22Rv1 (cell line): ENCODE results near the gene DRD4.

Experiments
- H3K27ac ChIP-seq: fragments of 450-650 bp; 2 replicates; pipeline ENCODE4 v1.5.1; 2017
- ZFX ChIP-seq: fragments of 450-650 bp; IDR thresholded peaks from 2 replicates; pipeline ENCODE4 v1.6.1; 2017; ENCODE audit warnings: antibody characterized with exemption, borderline replicate concordance
- TF ChIP-seq, protein P1 (sequence below): fragments of 450-650 bp; IDR thresholded peaks from 2 replicates; pipeline ENCODE4 v1.5.1; 2017; ENCODE audit warnings: mild to moderate bottlenecking

The DRD4 gene

DNA sequence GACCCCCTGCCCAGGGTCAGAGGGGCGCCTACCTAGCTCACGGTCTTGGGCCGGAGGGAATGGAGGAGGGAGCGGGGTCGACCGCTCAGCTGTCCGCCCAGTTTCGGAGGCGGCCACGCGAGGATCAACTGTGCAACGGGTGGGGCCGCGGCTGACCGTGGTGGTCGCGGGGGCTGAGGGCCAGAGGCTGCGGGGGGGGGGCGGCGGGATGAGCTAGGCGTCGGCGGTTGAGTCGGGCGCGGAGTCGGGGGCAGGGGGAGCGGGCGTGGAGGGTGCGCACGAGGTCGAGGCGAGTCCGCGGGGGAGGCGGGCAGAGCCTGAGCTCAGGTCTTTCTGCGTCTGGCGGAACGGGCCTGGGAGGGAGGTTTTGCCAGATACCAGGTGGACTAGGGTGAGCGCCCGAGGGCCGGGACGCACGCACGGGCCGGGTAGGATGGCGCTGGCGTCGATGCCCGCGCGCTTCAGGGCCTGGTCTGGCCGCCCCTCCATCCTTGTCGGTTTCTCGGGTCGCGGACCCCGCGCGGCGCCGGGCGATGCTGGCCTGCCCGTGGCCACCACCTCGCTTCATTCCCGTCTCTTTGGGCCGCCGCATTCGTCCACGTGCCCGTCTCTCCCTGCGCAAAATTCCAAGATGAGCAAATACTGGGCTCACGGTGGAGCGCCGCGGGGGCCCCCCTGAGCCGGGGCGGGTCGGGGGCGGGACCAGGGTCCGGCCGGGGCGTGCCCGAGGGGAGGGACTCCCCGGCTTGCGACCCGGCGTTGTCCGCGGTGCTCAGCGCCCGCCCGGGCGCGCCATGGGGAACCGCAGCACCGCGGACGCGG, at the start of gene DRD4:
DRD4 (plus strand) TSS at position 759 of the 822 bp plus-strand sequence; CDS start at position 795, 36 bp downstream.
- TF ChIP-seq ZFX, result no peak
- TF ChIP-seq, protein P1, sequence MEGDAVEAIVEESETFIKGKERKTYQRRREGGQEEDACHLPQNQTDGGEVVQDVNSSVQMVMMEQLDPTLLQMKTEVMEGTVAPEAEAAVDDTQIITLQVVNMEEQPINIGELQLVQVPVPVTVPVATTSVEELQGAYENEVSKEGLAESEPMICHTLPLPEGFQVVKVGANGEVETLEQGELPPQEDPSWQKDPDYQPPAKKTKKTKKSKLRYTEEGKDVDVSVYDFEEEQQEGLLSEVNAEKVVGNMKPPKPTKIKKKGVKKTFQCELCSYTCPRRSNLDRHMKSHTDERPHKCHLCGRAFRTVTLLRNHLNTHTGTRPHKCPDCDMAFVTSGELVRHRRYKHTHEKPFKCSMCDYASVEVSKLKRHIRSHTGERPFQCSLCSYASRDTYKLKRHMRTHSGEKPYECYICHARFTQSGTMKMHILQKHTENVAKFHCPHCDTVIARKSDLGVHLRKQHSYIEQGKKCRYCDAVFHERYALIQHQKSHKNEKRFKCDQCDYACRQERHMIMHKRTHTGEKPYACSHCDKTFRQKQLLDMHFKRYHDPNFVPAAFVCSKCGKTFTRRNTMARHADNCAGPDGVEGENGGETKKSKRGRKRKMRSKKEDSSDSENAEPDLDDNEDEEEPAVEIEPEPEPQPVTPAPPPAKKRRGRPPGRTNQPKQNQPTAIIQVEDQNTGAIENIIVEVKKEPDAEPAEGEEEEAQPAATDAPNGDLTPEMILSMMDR, result no peak
- no peak within 1 kb of the TSS for H3K27ac ChIP-seq

GRCh38 chr11:587546-587945, 49.5 kb upstream of the DRD4 start:
- no peak for TF ChIP-seq ZFX
- TF ChIP-seq, protein P1, result no peak
- no peak overlapping the region for H3K27ac ChIP-seq

DNA sequence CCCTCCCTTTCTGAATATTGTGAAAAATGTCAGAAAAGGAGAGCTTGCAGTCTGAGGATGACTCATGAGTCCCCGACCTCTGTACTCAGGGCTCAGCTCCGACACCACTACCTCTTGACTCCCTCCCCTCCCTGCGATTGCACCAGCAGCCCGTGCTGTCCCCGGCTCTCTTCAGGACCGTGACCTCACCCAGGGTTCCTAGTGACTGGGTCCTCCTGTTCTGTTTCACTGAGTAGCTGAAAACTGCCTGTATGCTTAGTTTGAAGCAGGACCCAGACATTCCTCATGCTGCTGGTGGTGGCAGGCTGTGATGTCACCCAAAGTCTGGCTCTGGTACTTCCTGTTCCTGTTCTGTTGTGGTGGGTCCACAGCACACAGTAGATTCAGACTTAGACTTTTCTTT, 49.1 kb upstream of the DRD4 start:
- TF ChIP-seq, protein P1, result no peak
- no peak for TF ChIP-seq ZFX
- no peak overlapping the region for H3K27ac ChIP-seq

GRCh38 chr11:589798-590197, 47.3 kb upstream of the DRD4 start:
- TF ChIP-seq, protein P1, result no peak
- no peak for TF ChIP-seq ZFX

DNA sequence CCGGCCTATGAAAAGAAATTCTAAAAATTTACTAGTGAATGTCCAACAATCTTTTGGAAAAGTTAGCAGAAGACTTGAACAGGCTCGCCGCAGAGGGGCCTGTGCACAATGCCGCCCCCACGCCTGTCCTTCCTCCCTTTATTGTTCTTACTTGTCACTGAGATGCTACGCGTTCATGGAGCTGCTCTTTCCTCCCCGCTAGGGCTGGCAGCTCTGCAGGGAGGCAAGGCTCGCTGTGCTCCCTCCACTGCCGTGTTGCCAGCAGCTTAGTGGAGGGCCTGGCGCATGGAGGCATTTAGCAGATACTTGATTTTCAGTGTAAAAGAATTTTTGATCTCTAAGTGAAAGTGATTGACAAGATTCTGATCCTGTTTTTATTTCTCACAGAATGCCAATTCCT, 46.1 kb upstream of the DRD4 start:
- H3K27ac ChIP-seq, result no peak overlapping the region
- TF ChIP-seq ZFX, result no peak
- TF ChIP-seq, protein P1, result no peak

More at GRCh38 chr11:589798-590197, 47.3 kb upstream of the DRD4 start:
- H3K27ac ChIP-seq, result no peak overlapping the region

DNA sequence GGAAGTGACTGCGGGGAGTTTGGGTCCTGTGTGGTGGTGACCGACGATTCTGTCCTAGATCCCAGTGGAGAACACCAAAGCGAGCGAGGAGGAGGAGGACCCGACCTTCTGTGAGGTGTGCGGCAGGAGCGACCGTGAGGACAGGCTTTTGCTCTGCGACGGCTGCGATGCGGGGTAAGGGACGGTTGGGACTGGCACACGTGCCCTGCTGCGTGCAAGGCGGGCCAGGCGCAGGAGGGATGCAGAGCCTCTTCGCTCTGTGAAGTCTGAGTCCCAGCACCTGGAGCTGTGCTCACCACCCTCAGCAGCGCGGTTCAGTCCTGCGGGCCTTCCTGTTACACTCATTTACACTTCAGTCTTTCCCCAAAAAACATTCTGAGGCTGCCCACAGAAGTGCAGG, 44.6 kb upstream of the DRD4 start:
- TF ChIP-seq, protein P1, result no peak
- TF ChIP-seq ZFX, result no peak
- no peak overlapping the region for H3K27ac ChIP-seq

- H3K27ac ChIP-seq, result no peak overlapping the region
- no peak for TF ChIP-seq ZFX
- TF ChIP-seq, protein P1, result no peak
These were observed 44.2 kb upstream of the DRD4 start for GRCh38 chr11:592918-593317.
